Neural cell (in vitro differentiated cells): Measurements from ENCODE around the gene CREB3L1.

Experiments
- EP300 ChIP-seq: fragments of 450-650 bp; conservative IDR thresholded peaks from 2 replicates; pipeline ENCODE4 v1.6.1; 2014; ENCODE audit warnings: antibody characterized with exemption, mild to moderate bottlenecking, moderate library complexity; ENCODE audit not compliant: poor library complexity, severe bottlenecking
- EZH2 ChIP-seq: fragments of 200-600, 300-800 bp; shearing (Covaris generic), sonication (generic); IDR thresholded peaks from 2 replicates; pipeline ENCODE4 v1.6.1; 2014; ENCODE audit warnings: antibody characterized with exemption, low read length, borderline replicate concordance, mild to moderate bottlenecking; ENCODE audit not compliant: insufficient read depth, poor library complexity, severe bottlenecking
- RAD21 ChIP-seq: fragments of 450-650 bp; conservative IDR thresholded peaks from 2 replicates; pipeline ENCODE4 v1.6.1; 2014; ENCODE audit warnings: antibody characterized with exemption, mild to moderate bottlenecking, moderate library complexity
- TAF1 ChIP-seq: IDR thresholded peaks from 2 replicates; pipeline ENCODE4 v1.6.1; 2012; ENCODE audit warnings: low read depth
- TF ChIP-seq, protein P1 (sequence below): fragments of 450-650 bp; IDR thresholded peaks from 2 replicates; pipeline ENCODE4 v1.5.1; 2014; ENCODE audit warnings: antibody characterized with exemption, mild to moderate bottlenecking, moderate library complexity; ENCODE audit not compliant: poor library complexity, severe bottlenecking
- TF ChIP-seq, protein P2 (sequence below): IDR thresholded peaks from 2 replicates; pipeline ENCODE4 v1.6.1; 2012; ENCODE audit warnings: borderline replicate concordance

DNA sequence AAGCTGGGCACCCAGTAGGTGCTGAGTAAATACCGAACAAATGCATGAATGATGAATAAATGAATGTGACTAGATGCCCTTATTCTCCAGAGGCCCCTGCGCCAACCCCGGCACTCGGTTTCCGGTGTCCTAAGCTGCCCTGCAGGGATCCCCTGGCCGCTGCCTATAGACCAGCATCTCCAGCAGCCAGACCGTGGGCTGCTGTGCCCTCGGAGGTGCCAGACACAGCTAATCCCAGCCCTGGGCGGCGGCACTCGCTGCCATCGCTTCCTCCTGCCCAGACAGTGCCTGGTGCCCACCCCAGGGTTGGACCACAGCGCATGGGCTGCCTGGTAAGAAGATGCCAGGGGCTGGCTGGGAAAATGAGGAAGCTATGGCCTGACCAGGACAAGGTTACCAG is 15.6 kb downstream of the CREB3L1 start:
- TF ChIP-seq, protein P1, sequence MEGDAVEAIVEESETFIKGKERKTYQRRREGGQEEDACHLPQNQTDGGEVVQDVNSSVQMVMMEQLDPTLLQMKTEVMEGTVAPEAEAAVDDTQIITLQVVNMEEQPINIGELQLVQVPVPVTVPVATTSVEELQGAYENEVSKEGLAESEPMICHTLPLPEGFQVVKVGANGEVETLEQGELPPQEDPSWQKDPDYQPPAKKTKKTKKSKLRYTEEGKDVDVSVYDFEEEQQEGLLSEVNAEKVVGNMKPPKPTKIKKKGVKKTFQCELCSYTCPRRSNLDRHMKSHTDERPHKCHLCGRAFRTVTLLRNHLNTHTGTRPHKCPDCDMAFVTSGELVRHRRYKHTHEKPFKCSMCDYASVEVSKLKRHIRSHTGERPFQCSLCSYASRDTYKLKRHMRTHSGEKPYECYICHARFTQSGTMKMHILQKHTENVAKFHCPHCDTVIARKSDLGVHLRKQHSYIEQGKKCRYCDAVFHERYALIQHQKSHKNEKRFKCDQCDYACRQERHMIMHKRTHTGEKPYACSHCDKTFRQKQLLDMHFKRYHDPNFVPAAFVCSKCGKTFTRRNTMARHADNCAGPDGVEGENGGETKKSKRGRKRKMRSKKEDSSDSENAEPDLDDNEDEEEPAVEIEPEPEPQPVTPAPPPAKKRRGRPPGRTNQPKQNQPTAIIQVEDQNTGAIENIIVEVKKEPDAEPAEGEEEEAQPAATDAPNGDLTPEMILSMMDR, result no peak
- TF ChIP-seq, protein P2, sequence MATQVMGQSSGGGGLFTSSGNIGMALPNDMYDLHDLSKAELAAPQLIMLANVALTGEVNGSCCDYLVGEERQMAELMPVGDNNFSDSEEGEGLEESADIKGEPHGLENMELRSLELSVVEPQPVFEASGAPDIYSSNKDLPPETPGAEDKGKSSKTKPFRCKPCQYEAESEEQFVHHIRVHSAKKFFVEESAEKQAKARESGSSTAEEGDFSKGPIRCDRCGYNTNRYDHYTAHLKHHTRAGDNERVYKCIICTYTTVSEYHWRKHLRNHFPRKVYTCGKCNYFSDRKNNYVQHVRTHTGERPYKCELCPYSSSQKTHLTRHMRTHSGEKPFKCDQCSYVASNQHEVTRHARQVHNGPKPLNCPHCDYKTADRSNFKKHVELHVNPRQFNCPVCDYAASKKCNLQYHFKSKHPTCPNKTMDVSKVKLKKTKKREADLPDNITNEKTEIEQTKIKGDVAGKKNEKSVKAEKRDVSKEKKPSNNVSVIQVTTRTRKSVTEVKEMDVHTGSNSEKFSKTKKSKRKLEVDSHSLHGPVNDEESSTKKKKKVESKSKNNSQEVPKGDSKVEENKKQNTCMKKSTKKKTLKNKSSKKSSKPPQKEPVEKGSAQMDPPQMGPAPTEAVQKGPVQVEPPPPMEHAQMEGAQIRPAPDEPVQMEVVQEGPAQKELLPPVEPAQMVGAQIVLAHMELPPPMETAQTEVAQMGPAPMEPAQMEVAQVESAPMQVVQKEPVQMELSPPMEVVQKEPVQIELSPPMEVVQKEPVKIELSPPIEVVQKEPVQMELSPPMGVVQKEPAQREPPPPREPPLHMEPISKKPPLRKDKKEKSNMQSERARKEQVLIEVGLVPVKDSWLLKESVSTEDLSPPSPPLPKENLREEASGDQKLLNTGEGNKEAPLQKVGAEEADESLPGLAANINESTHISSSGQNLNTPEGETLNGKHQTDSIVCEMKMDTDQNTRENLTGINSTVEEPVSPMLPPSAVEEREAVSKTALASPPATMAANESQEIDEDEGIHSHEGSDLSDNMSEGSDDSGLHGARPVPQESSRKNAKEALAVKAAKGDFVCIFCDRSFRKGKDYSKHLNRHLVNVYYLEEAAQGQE, result no peak
- TF ChIP-seq RAD21, result no peak
- no peak for TF ChIP-seq EP300
- no peak for TF ChIP-seq TAF1
- no peak for TF ChIP-seq EZH2
